HG02571 (cell line): Measurements from ENCODE around the gene THBS4.

Experiments used
- ATAC-seq: cut with Tn5 transposase; IDR thresholded peaks from one replicate; pipeline ENCODE4 v1.9.1; 2021; ENCODE audit warnings: mild to moderate bottlenecking, moderate library complexity; ENCODE audit not compliant: unreplicated experiment

The THBS4 gene

GRCh38 chr5:80043187-80043586 lies 8.0 kb downstream of the THBS4 start:
- no peak for ATAC-seq

GRCh38 chr5:80048084-80048780 lies 13.1 kb downstream of the THBS4 start:
- ATAC-seq: no peak

GRCh38 chr5:80052464-80052863 lies 17.3 kb downstream of the THBS4 start:
- no peak for ATAC-seq

- no peak for ATAC-seq
Observed at GRCh38 chr5:80054682-80055081, 19.5 kb downstream of the THBS4 start.

GRCh38 chr5:80055491-80056170 lies 20.5 kb downstream of the THBS4 start:
- ATAC-seq: no peak

- no peak for ATAC-seq
Observed at GRCh38 chr5:80057099-80057498, 22.0 kb downstream of the THBS4 start.

- ATAC-seq: no peak
Observed at GRCh38 chr5:80057921-80058320, 22.8 kb downstream of the THBS4 start.

- ATAC-seq: no peak
Observed at GRCh38 chr5:80059354-80059980, 24.3 kb downstream of the THBS4 start.

- ATAC-seq: no peak
Observed at GRCh38 chr5:80060966-80061365, 25.8 kb downstream of the THBS4 start.

- no peak for ATAC-seq
Observed at GRCh38 chr5:80061547-80061946, 26.4 kb downstream of the THBS4 start.

- no peak for ATAC-seq
Observed at GRCh38 chr5:80064124-80064523, 29.0 kb downstream of the THBS4 start.

GRCh38 chr5:80067016-80067415 lies 31.9 kb downstream of the THBS4 start:
- no peak for ATAC-seq

- no peak for ATAC-seq
Observed at GRCh38 chr5:80067531-80068245, 32.5 kb downstream of the THBS4 start.

- ATAC-seq: no peak
Observed at GRCh38 chr5:80068246-80068636, 33.1 kb downstream of the THBS4 start.

- no peak for ATAC-seq
Observed at GRCh38 chr5:80068775-80069174, 33.6 kb downstream of the THBS4 start.

GRCh38 chr5:80069251-80069800 lies 34.2 kb downstream of the THBS4 start:
- ATAC-seq: no peak

GRCh38 chr5:80069918-80070318 lies 34.8 kb downstream of the THBS4 start:
- no peak for ATAC-seq

GRCh38 chr5:80070338-80071056 lies 35.3 kb downstream of the THBS4 start:
- ATAC-seq: no peak

- ATAC-seq: no peak
Observed at GRCh38 chr5:80071510-80072021, 36.4 kb downstream of the THBS4 start.
